T-helper 9 cell (primary cell): ENCODE results near the gene SMCHD1.
"Not testable (repeated sequence)": the region's sequence is repeated elsewhere in the genome, so short reads cannot be mapped to it uniquely, and the experiment has no call there.

ENCODE experiments used
- DNase-seq: peaks from one replicate; pipeline ENCODE4 v3.0.0-alpha.2; 2020

The SMCHD1 gene

GRCh38 chr18:2657788-2658458 lies 2.4 kb downstream of the SMCHD1 start:
- no peak for DNase-seq

- not testable (repeated sequence) for DNase-seq
Observed at GRCh38 chr18:2660849-2661248, 5.3 kb downstream of the SMCHD1 start.

GRCh38 chr18:2662288-2662687 lies 6.8 kb downstream of the SMCHD1 start:
- DNase-seq: not testable (repeated sequence)

- DNase-seq: no peak
Observed at GRCh38 chr18:2662990-2663389, 7.5 kb downstream of the SMCHD1 start.

- no peak for DNase-seq
Observed at GRCh38 chr18:2672410-2672809, 16.9 kb downstream of the SMCHD1 start.

GRCh38 chr18:2672872-2673271 lies 17.3 kb downstream of the SMCHD1 start:
- DNase-seq: no peak

GRCh38 chr18:2678933-2679332 lies 23.4 kb downstream of the SMCHD1 start:
- not testable (repeated sequence) for DNase-seq

GRCh38 chr18:2680216-2680792 lies 24.8 kb downstream of the SMCHD1 start:
- DNase-seq: no peak

GRCh38 chr18:2681993-2682603 lies 26.6 kb downstream of the SMCHD1 start:
- DNase-seq: no peak

- DNase-seq: no peak
Observed at GRCh38 chr18:2683055-2683454, 27.5 kb downstream of the SMCHD1 start.

- DNase-seq: no peak
Observed at GRCh38 chr18:2686349-2686968, 30.9 kb downstream of the SMCHD1 start.

- DNase-seq: no peak
Observed at GRCh38 chr18:2687390-2688001, 32.0 kb downstream of the SMCHD1 start.

GRCh38 chr18:2692508-2692907 lies 37.0 kb downstream of the SMCHD1 start:
- DNase-seq: no peak

- DNase-seq: no peak
Observed at GRCh38 chr18:2697184-2697583, 41.7 kb downstream of the SMCHD1 start.

GRCh38 chr18:2699001-2699400 lies 43.5 kb downstream of the SMCHD1 start:
- DNase-seq: no peak

- DNase-seq: no peak
Observed at GRCh38 chr18:2704541-2704940, 49.0 kb downstream of the SMCHD1 start.

GRCh38 chr18:2706903-2707302 lies 51.4 kb downstream of the SMCHD1 start:
- no peak for DNase-seq

- DNase-seq: no peak
Observed at GRCh38 chr18:2707551-2708168, 52.1 kb downstream of the SMCHD1 start.

- no peak for DNase-seq
Observed at GRCh38 chr18:2709316-2709715, 53.8 kb downstream of the SMCHD1 start.

- DNase-seq: no peak
Observed at GRCh38 chr18:2714140-2714539, 58.6 kb downstream of the SMCHD1 start.

GRCh38 chr18:2715990-2716389 lies 60.5 kb downstream of the SMCHD1 start:
- DNase-seq: no peak

- DNase-seq: no peak
Observed at GRCh38 chr18:2716394-2717326, 61.1 kb downstream of the SMCHD1 start.
